ENCODE results near the gene NUDT4. TPM values are rescaled to one million over a fixed set of nuclear protein-coding genes. Genes with fewer than 3 reads are reported as not detected.

The NUDT4 gene
- total RNA-seq, 6 experiments from 2014 or later: 46.4 to 62.6 (median 51.6) TPM

DNA sequence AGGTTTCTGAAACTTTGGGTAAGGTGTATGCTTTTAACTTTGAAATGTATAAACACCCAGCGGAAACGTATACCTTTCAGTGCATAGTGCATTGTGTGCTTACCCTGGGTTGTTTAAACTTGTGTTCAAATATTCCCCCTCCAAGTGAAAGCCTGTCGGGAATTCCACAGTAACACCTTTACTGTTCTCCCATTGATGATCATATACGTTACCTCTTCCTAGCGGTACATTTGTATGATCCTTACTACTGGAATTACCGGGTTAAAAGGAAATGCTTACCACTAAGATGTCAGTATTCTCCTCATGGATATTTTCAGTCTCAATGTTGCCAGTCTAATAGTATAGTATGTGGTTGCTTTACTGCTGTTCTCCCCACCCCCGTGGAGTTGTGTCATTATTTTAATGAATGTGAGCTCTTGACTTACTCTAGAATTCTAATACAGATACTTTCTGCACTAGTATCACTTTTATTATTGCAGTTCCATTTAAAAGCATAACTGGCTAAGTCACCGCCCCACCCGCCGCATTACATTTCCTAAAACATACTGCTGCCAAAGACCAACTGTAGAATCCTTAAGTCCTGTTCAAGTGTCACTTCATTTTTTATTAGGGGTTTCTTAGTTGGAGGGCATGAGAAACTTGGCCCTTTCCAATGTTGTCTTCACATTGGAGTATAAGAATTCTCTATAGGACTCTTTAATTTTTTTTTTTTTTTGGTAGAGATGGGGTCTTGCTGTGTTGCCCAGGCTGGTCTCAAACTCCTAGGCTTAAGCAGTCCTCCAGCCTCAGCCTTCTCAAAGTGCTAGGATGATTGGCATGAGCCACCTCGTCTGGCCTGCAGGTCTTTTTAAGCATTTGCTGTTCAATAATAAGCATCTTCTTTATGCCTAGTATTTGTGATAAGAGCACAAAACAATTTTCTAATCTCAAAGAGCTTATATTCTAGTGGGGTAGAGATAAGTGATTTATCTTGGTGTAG, 24.9 kb downstream of the NUDT4 start:
- H3K27ac Mint-ChIP-seq: no peak overlapping the region
- DNase-seq: no peak
- no peak for TF ChIP-seq CTCF (IDR thresholded peaks at IDR 0.05)
- peaks cover 25% of the 10 kb centered on the region for H3K36me3 Mint-ChIP-seq (ENCODE audit: low read depth)
- H3K9me3 Mint-ChIP-seq: no peaks in the 10 kb centered on the region
- H3K27me3 Mint-ChIP-seq (ENCODE audit: insufficient read depth): no peaks in the 10 kb centered on the region; the same call in 1 of the 2 replicates
- H3K4me1 Mint-ChIP-seq (ENCODE audit: low read depth): no peaks in the 10 kb centered on the region
- no peak overlapping the region for H3K4me3 Mint-ChIP-seq

GRCh38 chr12:93403988-93404803, 26.5 kb downstream of the NUDT4 start:
- Mint-ChIP-seq H3K27me3 (ENCODE audit: insufficient read depth) (no peaks in the 10 kb centered on the region; the same call in 1 of the 2 replicates), H3K36me3 (ENCODE audit: low read depth) (peaks cover 25% of the 10 kb centered on the region), H3K4me3 (no peak overlapping the region), H3K27ac (0 out of 2 replicates have a peak overlapping the region, but pooled peaks have one; percentile 42), H3K9me3 (no peaks in the 10 kb centered on the region), H3K4me1 (ENCODE audit: low read depth) (peaks cover 11% of the 10 kb centered on the region)
- TF ChIP-seq CTCF (IDR thresholded peaks at IDR 0.05): no peak
- DNase-seq: no peak

DNA sequence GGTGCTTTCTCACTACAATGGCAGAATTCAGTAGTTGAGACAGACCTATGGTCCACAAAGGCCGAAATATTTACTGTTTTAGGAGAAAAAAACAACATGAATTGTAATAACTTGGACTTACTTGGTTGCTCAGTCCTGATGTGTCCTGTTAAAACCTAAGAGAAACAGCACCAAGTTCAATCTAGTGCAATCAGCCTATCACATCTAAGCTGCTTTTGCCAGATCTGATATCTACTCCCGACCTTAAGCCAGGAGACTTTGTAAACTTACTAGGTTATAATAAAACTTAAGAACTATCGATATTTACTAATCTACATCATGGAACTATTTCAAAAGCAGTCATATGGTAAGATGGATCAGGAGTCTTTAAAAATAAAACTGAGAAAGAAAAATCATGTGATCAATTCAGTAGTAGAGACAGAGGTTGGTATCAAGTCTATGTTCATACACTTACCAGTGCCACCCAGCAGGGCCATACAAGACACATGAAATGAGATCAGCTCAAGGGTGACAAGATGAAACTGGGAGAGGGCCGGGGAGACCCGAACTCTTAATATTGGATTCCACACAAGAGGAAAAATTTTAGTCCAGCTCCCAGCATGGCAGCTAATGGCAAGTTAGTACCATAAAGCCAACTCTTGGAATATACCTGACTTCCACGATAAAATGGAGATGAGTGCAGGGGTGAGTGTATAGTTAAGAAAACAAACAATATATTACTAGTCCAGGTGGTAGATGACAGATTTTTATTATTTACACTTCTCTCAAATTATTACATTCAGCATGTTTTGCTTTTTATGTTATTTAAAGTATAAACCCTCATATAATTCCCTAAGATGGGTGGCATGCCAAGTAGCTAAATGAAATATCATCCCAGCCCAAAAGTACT, 27.5 kb downstream of the NUDT4 start:
- no peaks in the 10 kb centered on the region; the same call in 1 of the 2 replicates for H3K27me3 Mint-ChIP-seq (ENCODE audit: insufficient read depth)
- H3K27ac Mint-ChIP-seq: peak overlapping the region; percentile 42
- H3K9me3 Mint-ChIP-seq: no peaks in the 10 kb centered on the region
- peaks cover 25% of the 10 kb centered on the region for H3K36me3 Mint-ChIP-seq (ENCODE audit: low read depth)
- no peak overlapping the region for H3K4me3 Mint-ChIP-seq
- H3K4me1 Mint-ChIP-seq (ENCODE audit: low read depth): peaks cover 17% of the 10 kb centered on the region
- no peak for TF ChIP-seq CTCF (IDR thresholded peaks at IDR 0.05)
- no peak for DNase-seq

DNA sequence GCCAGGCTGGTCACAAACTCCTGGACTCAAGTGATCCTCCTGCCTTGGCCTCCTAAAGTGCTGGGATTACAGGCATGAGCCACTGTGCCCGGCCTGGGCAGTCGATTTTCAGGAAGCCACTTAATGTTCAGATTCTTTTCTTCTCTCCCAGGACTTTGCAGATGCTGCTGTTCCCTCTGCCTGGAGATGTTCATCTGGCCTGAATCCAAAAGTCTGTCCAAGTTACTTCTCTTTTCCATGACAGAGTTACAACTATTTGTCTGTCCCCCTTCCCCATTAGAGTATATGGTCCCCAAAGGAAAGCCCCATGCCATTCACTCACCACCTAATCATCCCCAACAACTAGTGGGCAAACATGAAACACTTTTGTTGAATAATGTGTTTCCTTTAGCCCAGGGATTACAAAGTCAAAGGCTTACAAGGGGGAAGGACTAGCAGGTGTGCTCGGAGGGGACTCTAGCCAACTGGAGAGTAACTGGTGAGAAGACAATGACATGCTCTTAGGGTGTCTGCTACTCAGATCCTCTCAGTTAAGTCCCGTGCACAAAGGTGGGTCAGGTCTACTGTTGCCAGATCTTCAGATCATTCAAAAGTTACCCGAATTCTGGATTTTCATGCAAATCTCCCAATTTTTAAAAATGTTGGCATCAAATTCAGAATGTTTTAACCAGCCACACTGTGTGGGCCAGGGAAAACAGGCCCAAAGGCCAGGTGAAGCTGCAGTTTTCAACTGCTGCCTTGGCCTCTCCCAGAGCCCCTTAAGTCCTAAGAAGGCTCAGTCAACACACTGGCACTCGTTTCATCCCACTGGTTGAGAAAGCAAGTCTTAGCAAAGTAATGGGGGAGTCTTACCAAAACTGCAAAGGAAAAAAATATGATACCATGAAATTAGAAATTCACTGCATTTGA, 29.6 kb downstream of the NUDT4 start:
- Mint-ChIP-seq H3K27ac (peak overlapping the region; percentile 27), H3K27me3 (ENCODE audit: insufficient read depth) (no peaks in the 10 kb centered on the region; the same call in 1 of the 2 replicates), H3K4me1 (ENCODE audit: low read depth) (peaks cover 33% of the 10 kb centered on the region), H3K36me3 (ENCODE audit: low read depth) (peaks cover 27% of the 10 kb centered on the region), H3K9me3 (no peaks in the 10 kb centered on the region), H3K4me3 (no peak overlapping the region)
- TF ChIP-seq CTCF (IDR thresholded peaks at IDR 0.05): no peak
- DNase-seq: no peak
